Astrocyte (in vitro differentiated cells and primary cell): Measurements from ENCODE around the gene IGSF21. TPM values are rescaled to one million over a fixed set of nuclear protein-coding genes. Genes with fewer than 3 reads are reported as not detected.

Experiments
- DNase-seq: peaks from one replicate; pipeline ENCODE4 v3.0.0-alpha.2; 2010; ENCODE audit warnings: low read depth
- FAIRE-seq: peaks from 2 replicates; lab custom pipeline; 2011; peaks lifted over from hg19 to GRCh38; lab: Jason Lieb, UNC
- H2AFZ ChIP-seq: 2 replicates; pipeline ENCODE4 v1.6.0; 2012; ENCODE audit warnings: low read depth, low read length, inconsistent platforms
- H3K27ac ChIP-seq: 2 replicates; pipeline ENCODE4 v1.5.1; 2011; ENCODE audit warnings: low read depth, low read length, inconsistent platforms
- H3K27me3 ChIP-seq: 2 replicates; pipeline ENCODE4 v1.6.0; 2011; ENCODE audit warnings: low read length, inconsistent platforms; ENCODE audit not compliant: insufficient read depth
- H3K36me3 ChIP-seq: 2 replicates; pipeline ENCODE4 v1.5.1; 2011; ENCODE audit warnings: low read length, inconsistent platforms; ENCODE audit not compliant: insufficient read depth
- H3K4me1 ChIP-seq: 2 replicates; pipeline ENCODE4 v1.5.1; 2011; ENCODE audit warnings: low read length, inconsistent platforms; ENCODE audit not compliant: insufficient read depth
- H3K4me2 ChIP-seq: 2 replicates; pipeline ENCODE4 v1.6.0; 2012; ENCODE audit warnings: low read length, inconsistent platforms
- H3K4me3 ChIP-seq: 2 replicates; pipeline ENCODE4 v1.5.1; 2011; ENCODE audit warnings: low read depth, mild to moderate bottlenecking, low read length, inconsistent platforms; ENCODE audit not compliant: insufficient read depth
- H3K79me2 ChIP-seq: 2 replicates; pipeline ENCODE4 v1.6.0; 2012; ENCODE audit warnings: mild to moderate bottlenecking, low read length, inconsistent platforms; ENCODE audit not compliant: insufficient read depth
- H3K9ac ChIP-seq: 2 replicates; pipeline ENCODE4 v1.6.0; 2012; ENCODE audit warnings: mild to moderate bottlenecking, low read length, inconsistent platforms
- H3K9me3 ChIP-seq: 2 replicates; pipeline ENCODE4 v1.5.1; 2012; ENCODE audit warnings: low read depth, mild to moderate bottlenecking, low read length, inconsistent platforms; ENCODE audit not compliant: insufficient read depth
- H4K20me1 ChIP-seq: 2 replicates; pipeline ENCODE4 v1.6.0; 2012; ENCODE audit warnings: low read length, inconsistent platforms; ENCODE audit not compliant: insufficient read depth
- H3K27ac Mint-ChIP-seq: one replicate; pipeline ENCODE4 v1.8.0; 2021; ENCODE audit warnings: mild to moderate bottlenecking, mixed read lengths; ENCODE audit not compliant: unreplicated experiment
- H3K27me3 Mint-ChIP-seq: one replicate; pipeline ENCODE4 v1.8.0; 2021; ENCODE audit warnings: low read depth, mixed read lengths; ENCODE audit not compliant: unreplicated experiment
- H3K36me3 Mint-ChIP-seq: one replicate; pipeline ENCODE4 v1.8.0; 2021; ENCODE audit warnings: low read depth, mixed read lengths; ENCODE audit not compliant: unreplicated experiment
- H3K4me1 Mint-ChIP-seq: one replicate; pipeline ENCODE4 v1.8.0; 2021; ENCODE audit warnings: low read depth, mixed read lengths; ENCODE audit not compliant: unreplicated experiment
- H3K4me3 Mint-ChIP-seq: one replicate; pipeline ENCODE4 v1.8.0; 2021; ENCODE audit warnings: mild to moderate bottlenecking, moderate library complexity, mixed read lengths; ENCODE audit not compliant: unreplicated experiment
- H3K9me3 Mint-ChIP-seq: one replicate; pipeline ENCODE4 v1.8.0; 2021; ENCODE audit warnings: mild to moderate bottlenecking, mixed read lengths; ENCODE audit not compliant: unreplicated experiment
- EZH2 ChIP-seq: IDR thresholded peaks from 2 replicates; pipeline ENCODE4 v1.6.1; 2012; ENCODE audit warnings: mild to moderate bottlenecking, low read length, inconsistent platforms; ENCODE audit not compliant: insufficient read depth
- total RNA-seq: library from RNA; stranded (reverse); gene quantifications from 2 replicates; pipeline ENCODE4 v1.2.1, GENCODE V29; 2021
- TF ChIP-seq, protein P1 (sequence below): IDR thresholded peaks from 2 replicates; pipeline ENCODE4 v1.5.1; 2011; ENCODE audit warnings: low read depth, mild to moderate bottlenecking, inconsistent platforms, low read length, moderate library complexity; ENCODE audit not compliant: insufficient read depth

Gene IGSF21
- total RNA-seq, 1 donor from 2014 or later = not detected

DNA sequence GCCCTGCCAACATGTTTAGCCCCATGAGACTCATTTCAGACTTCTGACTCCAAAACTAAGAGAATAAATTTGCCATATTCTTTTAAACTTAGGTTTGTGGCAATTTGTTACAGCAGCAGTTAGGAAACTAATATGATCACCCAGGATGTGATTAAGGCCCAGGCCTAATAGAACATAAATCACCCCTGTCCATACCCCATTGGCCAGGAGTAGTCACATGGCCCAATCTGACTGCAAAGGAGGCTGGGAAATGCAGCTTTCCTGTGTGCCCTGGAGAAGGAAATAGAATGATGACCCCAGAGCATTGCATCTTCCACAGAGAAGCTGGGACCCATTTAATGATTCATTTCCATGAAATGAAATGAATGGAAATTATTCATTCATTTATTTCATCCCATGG lies 272.7 kb downstream of the IGSF21 start:
- Histone ChIP-seq H3K4me2 (no peak overlapping the region), H3K9me3 (peaks cover 8% of the 10 kb centered on the region), H2AFZ (no peak overlapping the region), H3K27ac (no peak overlapping the region), H3K27me3 (no peaks in the 10 kb centered on the region), H3K36me3 (no peaks in the 10 kb centered on the region), H4K20me1 (no peaks in the 10 kb centered on the region), H3K9ac (no peak overlapping the region), H3K4me3 (no peak overlapping the region), H3K79me2 (no peaks in the 10 kb centered on the region), H3K4me1 (no peaks in the 10 kb centered on the region)
- TF ChIP-seq EZH2 = no peak
- TF ChIP-seq, protein P1, sequence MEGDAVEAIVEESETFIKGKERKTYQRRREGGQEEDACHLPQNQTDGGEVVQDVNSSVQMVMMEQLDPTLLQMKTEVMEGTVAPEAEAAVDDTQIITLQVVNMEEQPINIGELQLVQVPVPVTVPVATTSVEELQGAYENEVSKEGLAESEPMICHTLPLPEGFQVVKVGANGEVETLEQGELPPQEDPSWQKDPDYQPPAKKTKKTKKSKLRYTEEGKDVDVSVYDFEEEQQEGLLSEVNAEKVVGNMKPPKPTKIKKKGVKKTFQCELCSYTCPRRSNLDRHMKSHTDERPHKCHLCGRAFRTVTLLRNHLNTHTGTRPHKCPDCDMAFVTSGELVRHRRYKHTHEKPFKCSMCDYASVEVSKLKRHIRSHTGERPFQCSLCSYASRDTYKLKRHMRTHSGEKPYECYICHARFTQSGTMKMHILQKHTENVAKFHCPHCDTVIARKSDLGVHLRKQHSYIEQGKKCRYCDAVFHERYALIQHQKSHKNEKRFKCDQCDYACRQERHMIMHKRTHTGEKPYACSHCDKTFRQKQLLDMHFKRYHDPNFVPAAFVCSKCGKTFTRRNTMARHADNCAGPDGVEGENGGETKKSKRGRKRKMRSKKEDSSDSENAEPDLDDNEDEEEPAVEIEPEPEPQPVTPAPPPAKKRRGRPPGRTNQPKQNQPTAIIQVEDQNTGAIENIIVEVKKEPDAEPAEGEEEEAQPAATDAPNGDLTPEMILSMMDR = no peak
- no peak overlapping the region for H3K27ac Mint-ChIP-seq
- H3K36me3 Mint-ChIP-seq = no peaks in the 10 kb centered on the region
- H3K9me3 Mint-ChIP-seq = peaks cover 17% of the 10 kb centered on the region
- DNase-seq (no peak), FAIRE-seq (no peak)
- peaks cover 67% of the 10 kb centered on the region for H3K27me3 Mint-ChIP-seq
- no peak overlapping the region for H3K4me3 Mint-ChIP-seq
- H3K4me1 Mint-ChIP-seq = peaks cover 5% of the 10 kb centered on the region

DNA sequence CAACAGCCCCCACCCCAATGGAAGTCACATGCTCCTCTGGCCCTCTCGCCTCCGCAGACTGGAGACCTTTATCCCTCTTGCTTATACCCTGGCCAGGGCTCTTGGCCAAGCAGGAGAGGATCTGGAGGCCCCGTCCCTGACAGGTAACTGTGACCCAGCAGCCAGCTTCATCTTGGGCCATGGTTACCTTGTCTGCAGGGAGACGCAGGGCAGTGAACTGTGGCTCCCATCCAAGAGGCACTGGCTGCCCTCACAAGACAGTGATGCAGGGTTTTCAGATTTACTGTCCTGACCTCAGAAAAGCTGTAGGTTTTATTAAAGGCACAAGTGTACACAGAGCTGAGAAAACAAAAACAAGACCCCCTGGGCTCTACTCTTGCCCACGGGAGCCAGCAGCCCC lies 276.5 kb downstream of the IGSF21 start:
- TF ChIP-seq EZH2 = no peak
- TF ChIP-seq, protein P1 = no peak
- Histone ChIP-seq H4K20me1 (no peaks in the 10 kb centered on the region), H3K4me2 (no peak overlapping the region), H3K9me3 (peaks cover 2% of the 10 kb centered on the region), H3K9ac (no peak overlapping the region), H3K4me1 (no peaks in the 10 kb centered on the region), H3K27ac (no peak overlapping the region), H3K36me3 (no peaks in the 10 kb centered on the region), H3K4me3 (no peak overlapping the region), H2AFZ (no peak overlapping the region), H3K27me3 (no peaks in the 10 kb centered on the region), H3K79me2 (no peaks in the 10 kb centered on the region)
- no peak overlapping the region for H3K27ac Mint-ChIP-seq
- no peak for DNase-seq
- no peak overlapping the region for H3K4me3 Mint-ChIP-seq
- H3K9me3 Mint-ChIP-seq = peaks cover 9% of the 10 kb centered on the region
- FAIRE-seq = no peak
- H3K36me3 Mint-ChIP-seq = no peaks in the 10 kb centered on the region
- peaks cover 10% of the 10 kb centered on the region for H3K4me1 Mint-ChIP-seq
- H3K27me3 Mint-ChIP-seq = peaks cover 74% of the 10 kb centered on the region

DNA sequence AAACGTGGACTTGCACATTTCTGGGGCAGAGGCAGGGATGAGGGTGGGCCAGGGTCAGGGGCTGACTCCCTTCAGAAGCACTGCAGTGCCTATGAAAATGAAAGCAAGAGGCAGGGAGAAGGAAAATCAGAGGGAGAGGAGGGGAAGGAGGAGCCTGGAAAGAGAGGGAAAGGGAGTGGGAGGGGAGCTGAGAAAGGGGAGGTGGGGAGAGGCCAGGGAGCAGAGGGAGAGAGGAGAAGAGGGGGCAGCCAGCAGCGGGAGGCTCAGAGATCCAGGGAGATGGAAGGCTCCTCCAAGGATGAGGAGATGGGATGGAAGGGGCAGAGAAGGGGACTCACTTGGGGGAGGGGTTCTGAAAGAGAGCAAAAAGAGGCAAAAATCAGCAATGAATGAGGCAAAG lies 276.9 kb downstream of the IGSF21 start:
- H3K36me3 Mint-ChIP-seq = no peaks in the 10 kb centered on the region
- H3K4me3 Mint-ChIP-seq = no peak overlapping the region
- peaks cover 8% of the 10 kb centered on the region for H3K9me3 Mint-ChIP-seq
- TF ChIP-seq, protein P1 = no peak
- no peak for TF ChIP-seq EZH2
- no peak for DNase-seq
- peaks cover 10% of the 10 kb centered on the region for H3K4me1 Mint-ChIP-seq
- Histone ChIP-seq H3K36me3 (no peaks in the 10 kb centered on the region), H2AFZ (no peak overlapping the region), H3K27me3 (no peaks in the 10 kb centered on the region), H3K4me1 (no peaks in the 10 kb centered on the region), H3K9me3 (no peaks in the 10 kb centered on the region), H3K4me2 (no peak overlapping the region), H3K4me3 (no peak overlapping the region), H3K79me2 (no peaks in the 10 kb centered on the region), H4K20me1 (no peaks in the 10 kb centered on the region), H3K27ac (no peak overlapping the region), H3K9ac (no peak overlapping the region)
- no peak overlapping the region for H3K27ac Mint-ChIP-seq
- FAIRE-seq = no peak
- peaks cover 73% of the 10 kb centered on the region for H3K27me3 Mint-ChIP-seq
